GM21786 (cell line): ENCODE measurements around the gene GALNT15.
A peak's percentile ranks its signal among the peaks of the same experiment; 100 is the strongest.

Experiments
- ATAC-seq: cut with Tn5 transposase; IDR thresholded peaks from one replicate; pipeline ENCODE4 v1.9.1; 2021; ENCODE audit not compliant: unreplicated experiment

GALNT15 gene

GRCh38 chr3:16150285-16150684 is 24.2 kb upstream of the GALNT15 start:
- no peak for ATAC-seq

DNA sequence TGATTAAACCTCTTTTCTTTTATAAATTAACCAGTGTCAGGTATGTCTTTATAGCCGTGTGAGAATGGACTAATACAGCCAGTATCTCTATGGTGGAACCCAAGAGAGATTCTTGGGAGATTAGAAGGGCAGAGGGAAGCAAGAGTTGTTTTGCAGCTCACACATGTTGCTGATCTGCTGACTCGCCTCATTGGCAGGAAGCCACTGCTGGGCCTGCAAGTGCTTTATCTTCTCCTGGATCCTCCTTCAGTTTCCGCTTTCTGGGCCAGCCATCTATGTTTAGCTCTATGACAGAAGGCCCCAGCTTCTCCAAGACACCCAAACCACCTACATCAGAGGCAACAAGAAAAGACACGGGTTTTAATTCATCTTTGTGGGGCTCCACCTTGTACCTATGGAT is 23.4 kb upstream of the GALNT15 start:
- no peak for ATAC-seq

GRCh38 chr3:16168211-16168610 is 6.3 kb upstream of the GALNT15 start:
- no peak for ATAC-seq

GRCh38 chr3:16171009-16171408 is 3.5 kb upstream of the GALNT15 start:
- no peak for ATAC-seq

DNA sequence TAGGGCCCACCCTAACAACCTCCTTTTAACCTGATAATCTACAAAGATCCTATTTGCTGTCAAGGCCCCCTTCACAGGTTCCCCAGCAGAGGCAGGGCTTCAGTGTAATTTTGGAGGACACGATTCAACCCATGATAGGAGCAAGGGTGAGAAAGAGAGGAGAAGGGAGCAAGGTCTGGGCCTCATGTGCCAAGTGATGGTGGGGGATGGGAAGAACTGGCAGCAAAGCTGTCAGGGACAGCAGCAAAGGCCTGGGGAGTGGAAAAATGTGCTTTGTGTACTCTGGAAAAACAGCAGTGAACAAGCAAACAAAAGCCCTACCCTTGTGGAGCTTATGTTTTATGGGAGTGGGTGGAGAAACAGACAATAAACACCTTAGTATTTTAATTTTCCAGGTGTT is 2.7 kb upstream of the GALNT15 start:
- no peak for ATAC-seq

- no peak for ATAC-seq
These were observed 1.0 kb upstream of the GALNT15 start for GRCh38 chr3:16173283-16174025.

GRCh38 chr3:16174026-16174355 is 489 bp upstream of the GALNT15 start:
- no peak for ATAC-seq

GRCh38 chr3:16174976-16175901 is 759 bp downstream of the GALNT15 start:
- ATAC-seq = no peak

- no peak for ATAC-seq
These were observed 2.0 kb downstream of the GALNT15 start for GRCh38 chr3:16176391-16177030.

DNA sequence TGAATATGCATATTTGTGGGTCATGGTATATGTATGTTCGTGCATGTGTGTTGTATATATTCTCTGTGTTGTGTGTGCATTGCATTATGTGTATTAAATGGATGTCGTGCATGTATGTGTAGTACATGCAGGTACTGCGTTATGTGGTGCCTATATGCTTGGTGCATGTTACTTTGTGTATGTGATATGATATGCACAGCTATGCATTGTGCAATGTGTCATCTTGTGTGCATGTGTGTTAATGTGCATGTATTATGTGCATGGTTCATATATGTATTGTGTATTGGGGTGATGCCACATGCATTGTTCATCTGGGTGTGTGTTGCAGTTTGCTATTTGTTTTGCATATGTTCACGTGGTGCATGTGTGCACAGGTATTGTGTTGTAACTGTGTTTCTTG is 2.9 kb downstream of the GALNT15 start:
- no peak for ATAC-seq

DNA sequence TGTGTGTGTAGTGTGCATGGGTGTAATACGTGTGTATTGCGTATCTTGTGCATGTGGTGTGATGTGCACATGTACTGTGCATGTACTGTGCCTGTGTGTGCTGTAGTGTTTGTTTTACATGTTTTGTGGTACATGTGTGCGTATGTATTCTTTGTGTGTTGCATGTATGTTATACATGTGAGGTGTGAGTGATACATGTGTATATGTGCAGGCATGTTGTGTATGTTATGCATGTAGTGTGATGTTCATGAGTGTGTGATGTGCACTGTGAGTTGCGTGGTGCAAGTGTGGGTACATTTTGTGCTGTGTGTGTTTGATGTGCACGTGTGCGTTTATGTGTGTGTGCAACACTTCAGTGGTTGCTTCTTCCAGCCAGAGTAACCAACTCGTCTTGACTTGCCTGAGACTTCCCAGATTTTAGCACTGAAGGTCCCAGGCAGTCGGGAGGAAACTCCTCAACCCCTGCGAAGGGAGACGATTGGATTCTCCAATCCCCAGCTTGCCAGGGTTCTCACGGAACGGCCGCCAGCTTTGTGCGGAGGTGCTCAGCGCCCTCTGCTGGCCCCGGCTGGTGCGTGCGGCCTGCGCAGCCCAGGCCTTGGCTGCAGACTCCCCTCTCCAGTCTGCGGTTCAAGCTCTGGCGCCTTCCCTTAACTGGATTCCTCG is 3.6 kb downstream of the GALNT15 start:
- ATAC-seq = peak; percentile 70

DNA sequence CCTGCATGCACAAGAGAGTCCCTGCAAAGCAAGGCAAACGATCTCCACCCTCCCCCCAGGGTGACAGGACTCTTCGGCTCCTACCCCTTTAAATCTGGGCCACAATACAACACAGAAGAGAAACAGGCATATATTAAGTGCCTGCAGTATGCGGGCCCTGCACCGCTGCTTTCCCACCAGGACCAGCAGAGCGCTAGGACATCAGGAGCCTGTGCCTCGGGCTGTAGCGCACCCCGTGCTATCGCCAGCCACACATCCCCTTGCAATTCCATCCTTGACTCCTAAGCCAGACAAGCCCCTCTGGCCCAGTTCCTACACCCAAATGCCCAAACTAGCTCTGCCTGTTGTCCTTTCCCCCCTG is 4.1 kb downstream of the GALNT15 start:
- ATAC-seq = no peak

GRCh38 chr3:16179261-16179660 is 4.8 kb downstream of the GALNT15 start:
- ATAC-seq = no peak

DNA sequence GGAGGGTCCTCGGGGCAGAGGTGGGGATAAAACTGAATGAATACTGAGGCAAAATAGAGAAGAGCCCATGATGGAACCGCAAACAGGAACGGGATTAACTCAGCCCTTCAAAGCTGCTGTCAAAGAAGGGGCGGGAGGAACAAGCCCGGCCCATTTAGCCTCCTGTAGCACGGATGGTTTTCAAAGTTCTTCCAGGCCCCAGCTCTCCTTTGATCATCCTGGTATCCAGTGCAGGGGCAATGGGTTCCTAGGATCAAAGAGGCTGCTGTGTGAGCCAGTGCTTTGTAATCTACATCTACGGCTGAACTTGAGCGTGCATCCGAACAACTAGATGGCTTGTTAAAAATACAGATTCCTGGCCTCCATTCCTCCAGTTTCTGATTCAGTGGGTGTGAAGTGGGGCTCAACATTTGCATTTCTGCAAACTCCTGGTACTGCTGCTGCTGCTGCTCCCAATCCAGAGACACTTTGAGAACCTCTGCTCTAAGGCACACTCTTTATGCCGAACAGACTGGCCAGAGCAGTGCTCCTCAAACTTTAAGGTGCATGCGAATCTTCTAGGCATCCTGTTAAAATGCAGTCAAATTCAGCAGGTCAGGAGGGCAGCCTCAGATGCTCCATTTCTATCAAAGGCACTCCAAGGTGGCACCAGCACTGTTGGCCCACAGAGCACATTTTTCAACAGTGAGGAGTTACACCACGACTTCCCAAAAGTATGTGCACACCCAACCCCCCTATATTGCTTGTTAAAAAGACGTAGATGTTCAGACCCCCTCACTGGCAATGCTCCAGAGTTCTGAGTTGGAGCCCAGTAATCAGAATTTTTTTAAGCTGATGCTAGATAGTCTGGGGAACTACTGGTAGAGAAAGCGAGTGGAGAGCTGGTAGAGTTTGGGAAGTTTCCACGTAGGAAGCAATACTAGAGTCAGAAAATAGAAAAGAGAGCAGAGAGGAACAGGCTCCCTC is 5.6 kb downstream of the GALNT15 start:
- no peak for ATAC-seq

DNA sequence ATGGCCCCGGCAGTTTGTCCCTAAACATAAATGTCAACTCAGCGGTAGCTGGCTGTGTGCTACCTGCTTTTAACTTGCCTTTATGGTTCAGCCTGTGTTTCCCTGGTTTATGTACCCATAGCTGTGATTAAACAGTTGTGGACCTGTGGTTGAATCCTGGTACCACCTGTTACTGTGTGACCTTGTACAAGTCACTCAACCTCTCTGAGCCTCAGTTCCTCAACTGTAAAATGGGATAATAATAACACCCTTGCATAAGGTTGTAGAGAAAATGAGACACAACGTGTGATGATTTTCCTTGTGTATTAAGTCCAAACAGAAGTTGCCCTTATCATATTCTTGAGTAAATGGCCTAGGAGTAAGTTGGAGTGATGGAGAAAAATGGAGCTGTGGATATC is 6.3 kb downstream of the GALNT15 start:
- ATAC-seq = no peak

DNA sequence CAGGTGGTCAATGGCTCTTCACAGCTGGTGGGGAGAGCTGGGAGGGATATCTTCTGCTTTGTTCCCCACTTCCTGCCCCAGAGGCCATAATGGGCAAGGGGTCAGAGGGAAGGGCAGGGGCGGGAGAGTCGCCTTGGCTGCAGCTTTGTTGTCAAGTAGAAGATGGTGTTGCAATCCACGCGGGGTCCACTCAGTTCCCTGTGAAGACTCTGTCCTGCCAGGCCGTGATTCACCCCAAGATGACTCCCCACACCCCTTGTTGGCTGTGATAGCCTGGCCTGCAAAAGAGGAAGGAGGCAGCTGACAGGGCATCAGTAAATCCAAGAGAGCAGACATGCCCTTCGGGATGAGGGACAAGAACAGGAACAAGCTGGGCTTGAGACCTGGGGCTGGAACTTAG is 6.9 kb downstream of the GALNT15 start:
- ATAC-seq = no peak

- no peak for ATAC-seq
These were observed 7.7 kb downstream of the GALNT15 start for GRCh38 chr3:16182183-16182582.

- no peak for ATAC-seq
These were observed 8.1 kb downstream of the GALNT15 start for GRCh38 chr3:16182612-16183011.

DNA sequence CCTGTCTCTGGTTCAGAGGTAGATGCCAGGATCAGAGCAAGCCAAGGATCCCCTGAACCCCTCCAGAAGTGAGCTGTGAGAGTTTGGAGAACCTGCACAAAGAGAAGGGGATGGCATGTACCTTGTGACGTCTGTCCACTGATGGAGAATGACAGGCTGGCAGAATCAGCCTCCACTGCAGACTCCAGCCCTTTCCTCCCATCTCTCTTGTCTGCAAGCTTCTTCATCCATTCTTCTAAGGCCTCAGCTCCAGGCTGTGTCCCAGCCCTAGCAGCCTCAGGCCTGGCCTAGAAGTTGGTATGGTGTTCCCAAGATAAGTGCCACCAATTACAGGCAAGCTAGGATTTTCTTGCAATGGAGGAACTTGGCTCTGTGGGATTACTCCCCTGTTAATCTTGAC is 8.6 kb downstream of the GALNT15 start:
- ATAC-seq = no peak

DNA sequence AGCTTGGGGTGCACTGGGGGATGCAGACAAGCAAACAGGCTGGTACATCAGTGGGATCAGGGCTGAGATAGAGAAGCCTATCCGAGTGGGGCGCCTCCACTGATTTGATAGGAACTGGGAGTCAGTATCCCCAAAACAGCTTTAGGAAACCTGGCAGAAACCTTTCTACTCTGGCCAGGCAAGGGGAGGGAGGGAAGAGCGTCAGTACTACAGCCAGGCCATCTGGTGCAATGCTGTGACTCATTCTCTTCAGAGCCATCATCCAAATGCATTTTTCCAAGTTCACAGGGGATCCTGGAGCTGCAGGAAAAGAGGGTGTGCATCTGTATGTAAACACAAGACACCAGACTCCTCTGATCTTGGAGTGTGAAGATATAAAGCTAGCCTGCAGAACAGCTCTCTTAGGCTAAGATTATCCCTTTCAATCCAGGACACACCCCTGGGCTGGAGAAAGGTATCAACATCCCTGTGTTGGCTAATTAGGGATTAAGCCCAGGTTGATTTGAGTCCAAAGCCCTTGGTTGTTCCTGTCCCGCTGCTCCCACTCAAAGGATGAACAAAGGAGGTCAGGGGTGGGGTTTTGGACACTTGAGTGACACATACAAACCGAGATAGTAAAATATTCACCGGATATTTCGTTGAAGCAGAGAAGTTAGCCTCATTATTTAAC is 9.3 kb downstream of the GALNT15 start:
- no peak for ATAC-seq
